K562 (cell line): ENCODE measurements around the gene TARS2. TPM values are rescaled to one million over a fixed set of nuclear protein-coding genes. Genes with fewer than 3 reads are reported as not detected.

Source experiments
- ATAC-seq: fragments of 200-7000 bp; cut with Tn5 transposase; 3 replicates; pipeline ENCODE4 v1.9.1; 2020; ENCODE audit warnings: moderate library complexity
- BruUV-seq: library from RNA; stranded (reverse); fragments of 400-500 nt; replicated peaks from 2 replicates; lab custom pipeline; 2021; lab: Mats Ljungman, UMichigan
- CTCF ChIA-PET: fragments of 300-600 bp; formaldehyde crosslinking; extraction: SDS; loops from one replicate; lab custom pipeline; 2021; ENCODE audit warnings: low intra/inter-chr PET ratio; lab: Yijun Ruan, JAX
- POLR2A ChIA-PET: fragments of 300-600, 350-650 bp; sonication (Branson Sonifier 250); formaldehyde crosslinking; extraction: SDS; loops from one replicate; lab custom pipeline; 2021; ENCODE audit warnings: antibody characterized with exemption, inconsistent platforms; lab: Yijun Ruan, JAX
- DNase-seq, 4 experiments: peaks; one replicate each; pipeline versions ENCODE4 v3.0.0 to v3.0.0-alpha.2; 2011 to 2018; ENCODE audit warnings: low spot score in 3 of 4, mixed read lengths in 3 of 4; ENCODE audit errors: extremely low read depth in 1 of 4
- FAIRE-seq: peaks from 2 replicates; lab custom pipeline; 2011; peaks lifted over from hg19 to GRCh38; lab: Jason Lieb, UNC
- H2AFZ ChIP-seq: 2 replicates; pipeline ENCODE4 v1.6.0; 2011; ENCODE audit warnings: low read depth, low read length, control low read depth, inconsistent platforms
- H3K27ac ChIP-seq: fragments of 200-600 bp; 3 replicates; pipeline ENCODE4 v1.8.0; 2011; ENCODE audit warnings: low read depth, mild to moderate bottlenecking, control low read depth, inconsistent platforms, low read length, moderate library complexity, mixed read lengths; ENCODE audit errors: extremely low read depth
- H3K27me3 ChIP-seq, 2 experiments: fragments of 300-600 bp in 1 of 2; 2 replicates in 1 of 2; 3 replicates in 1 of 2; pipeline versions ENCODE4 v1.6.0 to v1.8.0; 2011; ENCODE audit warnings: inconsistent platforms in 2 of 2, low read length in 2 of 2, mild to moderate bottlenecking in 1 of 2, mixed read lengths in 1 of 2, moderate library complexity in 1 of 2; ENCODE audit not compliant: control insufficient read depth in 2 of 2, insufficient read depth in 2 of 2
- H3K36me3 ChIP-seq: fragments of 300-600 bp; 3 replicates; pipeline ENCODE4 v1.8.0; 2011; ENCODE audit warnings: mild to moderate bottlenecking, low read length, inconsistent platforms; ENCODE audit not compliant: control insufficient read depth, insufficient read depth
- H3K4me1 ChIP-seq, 2 experiments: fragments of 200-600 bp in 1 of 2; replicated peaks in 1 of 2; 2 replicates in 1 of 2; 3 replicates in 1 of 2; pipeline versions ENCODE4 v1.5.1 to v1.8.0; 2011; ENCODE audit warnings: inconsistent platforms in 2 of 2, low read length in 2 of 2, mild to moderate bottlenecking in 1 of 2, mixed read lengths in 1 of 2, moderate library complexity in 1 of 2; ENCODE audit not compliant: control insufficient read depth in 2 of 2, insufficient read depth in 2 of 2
- H3K4me2 ChIP-seq: 2 replicates; pipeline ENCODE4 v1.6.1; 2011; ENCODE audit warnings: low read length, control low read depth, inconsistent platforms, mixed read lengths; ENCODE audit not compliant: insufficient read depth
- H3K4me3 ChIP-seq: fragments of 200-600 bp; sonication (generic), shearing (Covaris generic); 2 replicates; pipeline ENCODE4 v1.5.1; 2016; ENCODE audit warnings: control low read depth, inconsistent platforms
- H3K79me2 ChIP-seq: fragments of 200-600 bp; 3 replicates; pipeline ENCODE4 v1.8.0; 2011; ENCODE audit warnings: low read length, inconsistent platforms; ENCODE audit not compliant: control insufficient read depth, insufficient read depth
- H3K9ac ChIP-seq, 2 experiments: 2 replicates each; pipeline versions ENCODE4 v1.6.0 to v1.6.1; 2011; ENCODE audit warnings: low read depth in 2 of 2, low read length in 2 of 2, control low read depth in 1 of 2, inconsistent platforms in 1 of 2, mild to moderate bottlenecking in 1 of 2, mixed read lengths in 1 of 2; ENCODE audit not compliant: insufficient read depth in 1 of 2
- H3K9me1 ChIP-seq: one replicate; pipeline ENCODE4 v1.6.0; 2011; ENCODE audit warnings: inconsistent platforms, mild to moderate bottlenecking, low read length, moderate library complexity; ENCODE audit not compliant: control insufficient read depth, insufficient read depth
- H3K9me3 ChIP-seq: replicated peaks from 2 replicates; pipeline ENCODE4 v1.5.1; 2011; ENCODE audit warnings: low read depth, low read length, inconsistent platforms; ENCODE audit not compliant: control insufficient read depth, insufficient read depth
- H4K20me1 ChIP-seq: replicated peaks from 2 replicates; pipeline ENCODE4 v1.6.1; 2011; ENCODE audit warnings: low read length, inconsistent platforms, mixed read lengths; ENCODE audit not compliant: control insufficient read depth, insufficient read depth
- AFF4 ChIP-seq: sonication (generic); formaldehyde crosslinking; IDR thresholded peaks from 2 replicates; pipeline ENCODE4 v1.8.0; 2023; ENCODE audit warnings: mild to moderate bottlenecking, missing genetic modification reagents
- DPF2 ChIP-seq: fragments of 450-650 bp; IDR thresholded peaks from 2 replicates; pipeline ENCODE4 v1.6.1; 2016
- GABPB1 ChIP-seq: sonication (generic); formaldehyde crosslinking; IDR thresholded peaks from 2 replicates; pipeline ENCODE4 v1.8.0; 2022; ENCODE audit warnings: mild to moderate bottlenecking, missing genetic modification reagents
- MLLT1 ChIP-seq, 2 experiments: fragments of 450-650 bp; IDR thresholded peaks; 2 replicates each; pipeline ENCODE4 v1.6.1; 2016
- NRF1 ChIP-seq, 2 experiments: fragments of 450-650 bp; IDR thresholded peaks in 1 of 2; conservative IDR thresholded peaks in 1 of 2; 2 replicates each; pipeline ENCODE4 v1.6.1; 2014; ENCODE audit warnings: mild to moderate bottlenecking in 2 of 2
- POLR2B ChIP-seq: fragments of 450-650 bp; IDR thresholded peaks from 2 replicates; pipeline ENCODE4 v1.6.1; 2018; ENCODE audit warnings: low read depth; ENCODE audit not compliant: partially characterized antibody
- POLR2G ChIP-seq: fragments of 200-400 bp; formaldehyde crosslinking; IDR thresholded peaks from 2 replicates; pipeline ENCODE4 v1.6.1; 2017; ENCODE audit warnings: low read depth, mild to moderate bottlenecking, antibody characterized with exemption, low read length, moderate library complexity
- SIN3A ChIP-seq, 2 experiments: fragments of 150-350 bp in 1 of 2; IDR thresholded peaks; 2 replicates each; pipeline ENCODE4 v1.6.1; 2011 to 2016; ENCODE audit warnings: borderline replicate concordance in 2 of 2, low read depth in 2 of 2, low read length in 2 of 2, mild to moderate bottlenecking in 2 of 2, moderate library complexity in 2 of 2; ENCODE audit not compliant: control insufficient read depth in 1 of 2
- SRF ChIP-seq, 2 experiments: fragments of 250-450, 450-650 bp in 1 of 2; sonication (Bioruptor Pico) in 1 of 2; sonication (generic) in 1 of 2; formaldehyde crosslinking; IDR thresholded peaks; 2 replicates each; pipeline versions ENCODE4 v1.5.0 to v1.5.1; 2020 to 2022; ENCODE audit warnings: mild to moderate bottlenecking in 1 of 2, missing genetic modification reagents in 1 of 2
- TAF1 ChIP-seq: IDR thresholded peaks from 2 replicates; pipeline ENCODE4 v1.6.1; 2011; ENCODE audit warnings: mild to moderate bottlenecking, low read length, moderate library complexity; ENCODE audit not compliant: insufficient read depth, control insufficient read depth, severe bottlenecking; ENCODE audit errors: extremely low read depth
- TEAD4 ChIP-seq, 2 experiments: sonication (generic) in 1 of 2; formaldehyde crosslinking in 1 of 2; IDR thresholded peaks; 2 replicates each; pipeline versions ENCODE4 v1.6.1 to v1.8.0; 2012 to 2022; ENCODE audit warnings: borderline replicate concordance in 1 of 2, inconsistent platforms in 1 of 2, low read length in 1 of 2, mild to moderate bottlenecking in 1 of 2, missing genetic modification reagents in 1 of 2
- XRCC4 ChIP-seq: IDR thresholded peaks from one replicate; pipeline ENCODE4 v1.6.1; 2011; ENCODE audit not compliant: insufficient read depth, insufficient read length; ENCODE audit errors: extremely low read depth
- ZNF121 ChIP-seq: sonication (generic); formaldehyde crosslinking; conservative IDR thresholded peaks from 2 replicates; pipeline ENCODE4 v1.8.0; 2022; ENCODE audit warnings: missing genetic modification reagents
- WGBS: fragments of 100-300 bp; shearing (Covaris generic); methylation state at CpG from one replicate; pipeline ENCODE4 v1.1.6; 2016; ENCODE audit warnings: low coverage, mixed read lengths; ENCODE audit not compliant: insufficient coverage; ENCODE audit errors: missing lambda C conversion rate; 5-methylcytosine and 5-hydroxymethylcytosine counted together
- in situ Hi-C: fragments of 300-500 bp; cut with MboI; formaldehyde crosslinking; loops from 4 replicates; pipeline ENCODE4 v1.15.0; 2018; ENCODE audit warnings: inconsistent platforms, mixed read lengths
- intact Hi-C: fragments of 100-400 bp; cut with micrococcal nuclease; formaldehyde crosslinking; loops from 2 replicates; pipeline ENCODE4 v1.14.2; 2022
- polyA plus RNA-seq, 8 experiments: library from polyadenylated mRNA; depleted of rRNA in 4 of 8; stranded (reverse) in 5 of 8; unstranded in 3 of 8; fragments of >200 nt; fragmentation: Nextera tagmentation in 2 of 8; fragmentation: Illumina TruSeq in 1 of 8; extraction: Ambion mirVana in 2 of 8; extraction: Trizol in 1 of 8; gene quantifications; 2 replicates each; pipeline versions ENCODE4 v1.2.1 to v1.2.3, GENCODE V29; 2011 to 2014; ENCODE audit warnings: inconsistent platforms in 1 of 8, missing spikeins in 1 of 8
- total RNA-seq, 7 experiments: library from RNA; depleted of rRNA in 6 of 7; stranded (reverse); fragments of >200 nt in 6 of 7; fragmentation: Illumina TruSeq in 2 of 7; extraction: Trizol in 2 of 7; gene quantifications; 2 replicates each; pipeline versions ENCODE4 v1.2.1 to v1.2.3, GENCODE V29; 2011 to 2021; ENCODE audit warnings: low replicate concordance in 1 of 7

The TARS2 gene
- total and polyA plus RNA-seq, 9 of the 15 experiments (the other 6 are each of a cell fraction or from before 2014, with no cell fraction given): 17.0 to 64.2 (median 39.4) TPM

DNA sequence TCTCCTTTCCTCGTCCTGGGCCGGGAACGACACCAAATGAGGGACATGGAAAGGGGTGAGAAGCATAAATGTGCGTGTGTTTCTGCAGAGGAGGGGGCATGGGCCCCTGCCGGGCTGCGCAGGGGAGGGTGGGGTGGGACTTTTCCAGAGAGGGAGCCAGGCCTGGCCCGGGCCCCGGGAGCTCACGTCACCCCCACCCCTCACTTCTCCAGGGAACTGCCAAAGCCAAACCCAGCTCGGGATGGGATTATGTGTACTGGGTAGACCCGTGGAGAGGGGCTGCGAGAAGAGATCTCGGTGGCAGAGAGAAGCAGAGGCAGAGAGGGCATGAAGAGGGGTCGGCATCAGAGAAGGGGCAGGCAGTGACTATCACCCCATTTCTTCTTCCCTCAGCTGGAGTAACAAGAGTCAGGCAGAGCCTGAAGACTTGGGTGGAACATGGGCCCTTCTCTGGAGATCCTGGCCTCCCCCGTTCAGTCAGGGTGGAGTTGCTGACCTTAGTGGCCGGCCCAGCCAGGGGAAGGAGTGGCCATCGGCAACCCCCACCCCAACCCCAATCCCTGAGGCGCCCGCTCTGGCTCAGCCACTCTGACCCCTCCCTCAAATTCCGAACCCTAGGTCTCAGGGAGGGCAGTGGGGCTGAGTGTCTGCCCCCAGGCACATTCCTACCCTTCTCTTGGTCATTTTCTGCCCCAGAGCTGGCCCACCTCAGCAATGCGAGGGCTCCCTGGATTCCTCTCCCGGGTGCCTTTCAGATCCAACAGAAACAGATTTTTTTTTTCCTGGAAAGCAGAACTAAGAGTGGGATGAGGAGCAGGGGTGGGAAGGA lies 63.2 kb downstream of the TARS2 start:
- ChIA-PET CTCF (interaction anchor here (0.6 kb wide), 1 partner anchor 11 kb away, joined by 3 read pairs; no protein-coding TSS in a partner anchor), POLR2A (interaction anchor here (0.6 to 8.9 kb wide), 7 partner anchors 8 to 79 kb away, joined by 3 to 53 read pairs (median 4); partner anchors contain the start of genes ENSA and MCL1)
- Histone ChIP-seq H4K20me1 (peaks cover under 1% of the 10 kb centered on the region; the same call in 1 of the 2 replicates), H3K9me3 (no peaks in the 10 kb centered on the region), H3K79me2 (peaks cover 84% of the 10 kb centered on the region), H3K27ac (peak overlapping the region; percentile 87), H3K4me1 (peaks cover 38 to 81% of the 10 kb centered on the region in 2 experiments), H3K36me3 (peaks cover 36% of the 10 kb centered on the region), H3K9me1 (no peaks in the 10 kb centered on the region), H3K4me3 (peak overlapping the region; percentile 75), H3K9ac (peak overlapping the region; percentile 95 to 99), H2AFZ (no peak overlapping the region), H3K27me3 (no peaks in the 10 kb centered on the region), H3K4me2 (peak overlapping the region; percentile 95)
- intact Hi-C loops: no loop called here
- WGBS: 1% methylated on average over 15 of the region's 22 CpGs
- ATAC-seq (peak; percentile 44), FAIRE-seq (peak; percentile 61), DNase-seq (peak; percentile 44 to 77 (median 61))
- BruUV-seq: no TSS peak
- in situ Hi-C loops: no loop called here
- TF ChIP-seq NRF1 (conservative IDR thresholded peaks at IDR 0.05 in 1 of 2, IDR thresholded peaks at IDR 0.05 in 1 of 2) (peak in 1 of 2 experiments; percentile 38; a peak in 3 of 4 replicates), DPF2 (no peak), SRF (CRISPR knock-in tag; IDR thresholded peaks at IDR 0.05) (peak in 1 of 2 experiments; percentile 50; a peak in 1 of 4 replicates), SIN3A (IDR thresholded peaks at IDR 0.05; ENCODE audit: borderline replicate concordance in 2 of 2, control insufficient read depth in 1 of 2, low read depth in 2 of 2, low read length in 2 of 2) (0 out of 4 replicates have a peak, but pooled peaks of 1 of the 2 experiments have one; percentile 39), POLR2G (0 out of 2 replicates have a peak, but pooled peaks have one; percentile 21), TEAD4 (IDR thresholded peaks at IDR 0.05; ENCODE audit: low read length) (0 out of 2 replicates have a peak, but pooled peaks have one; percentile 32), TEAD4 (CRISPR knock-in tag; IDR thresholded peaks at IDR 0.05; ENCODE audit: borderline replicate concordance) (no peak), GABPB1 (peak; percentile 44; the same call in 1 of the 2 replicates), TAF1 (peak; percentile 12), POLR2B (peak; percentile 45), XRCC4 (no peak), AFF4 (0 out of 2 replicates have a peak, but pooled peaks have one; percentile 22), ZNF121 (CRISPR knock-in tag) (no peak), MLLT1 (IDR thresholded peaks at IDR 0.05) (peak in 1 of 2 experiments; percentile 53; a peak in 2 of 4 replicates)
